ENCODE measurements around the gene TMEM63B.

DNA sequence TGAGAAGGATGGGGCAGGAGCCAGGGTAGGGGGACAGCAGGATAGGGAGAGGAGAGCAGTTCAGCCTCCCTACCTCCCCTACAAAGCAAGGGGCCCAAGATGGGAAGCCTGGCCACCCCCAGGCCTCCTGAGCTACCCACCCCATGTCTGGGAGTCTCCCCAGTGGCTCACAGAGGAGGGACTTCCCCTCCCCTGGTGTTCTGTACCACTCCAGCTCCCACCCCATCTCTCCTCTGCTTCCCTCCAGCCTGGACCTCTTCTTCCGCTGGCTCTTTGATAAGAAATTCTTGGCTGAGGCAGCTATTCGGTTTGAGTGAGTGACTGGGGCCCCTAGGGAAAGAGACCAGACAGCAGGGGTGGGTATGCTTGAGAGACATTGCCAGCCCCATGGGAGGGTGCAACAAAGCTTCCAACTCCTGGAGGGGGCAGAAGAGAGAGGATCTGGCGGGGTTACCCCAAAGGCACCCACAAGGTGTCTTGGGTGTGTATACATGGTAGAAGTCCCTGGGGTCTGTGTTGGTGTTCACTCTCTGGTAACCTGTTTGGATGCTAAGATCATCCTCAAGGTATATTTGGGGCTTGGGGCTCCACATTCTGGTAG, 23.1 kb downstream of the TMEM63B start:
- TF ChIP-seq SP1 (IDR thresholded peaks at IDR 0.05) = no peak
- TF ChIP-seq, protein P1, sequence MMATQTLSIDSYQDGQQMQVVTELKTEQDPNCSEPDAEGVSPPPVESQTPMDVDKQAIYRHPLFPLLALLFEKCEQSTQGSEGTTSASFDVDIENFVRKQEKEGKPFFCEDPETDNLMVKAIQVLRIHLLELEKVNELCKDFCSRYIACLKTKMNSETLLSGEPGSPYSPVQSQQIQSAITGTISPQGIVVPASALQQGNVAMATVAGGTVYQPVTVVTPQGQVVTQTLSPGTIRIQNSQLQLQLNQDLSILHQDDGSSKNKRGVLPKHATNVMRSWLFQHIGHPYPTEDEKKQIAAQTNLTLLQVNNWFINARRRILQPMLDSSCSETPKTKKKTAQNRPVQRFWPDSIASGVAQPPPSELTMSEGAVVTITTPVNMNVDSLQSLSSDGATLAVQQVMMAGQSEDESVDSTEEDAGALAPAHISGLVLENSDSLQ (IDR thresholded peaks at IDR 0.05) = no peak
- no peak for TF ChIP-seq L3MBTL2 (conservative IDR thresholded peaks at IDR 0.05)
- no peak for TF ChIP-seq NFRKB (IDR thresholded peaks at IDR 0.05)
- no peak for TF ChIP-seq TARDBP (IDR thresholded peaks at IDR 0.05)
- no peak for TF ChIP-seq HDGF (IDR thresholded peaks at IDR 0.05; ENCODE audit: borderline replicate concordance)
- TF ChIP-seq BHLHE40 (IDR thresholded peaks at IDR 0.05; ENCODE audit: borderline replicate concordance) = no peak
